CD4-positive, CD25-positive, alpha-beta regulatory T cell (primary cell): ENCODE data around the gene EEF1AKMT1. TPM values are rescaled to one million over a fixed set of nuclear protein-coding genes. Genes with fewer than 3 reads are reported as not detected.

Experiments
- ATAC-seq, 2 donors: fragments of 150-1000 bp; cut with Tn5 transposase; one replicate each; pipeline ENCODE4 v1.10.0; 2021; ENCODE audit warnings: low read depth in 2 of 2, moderate number of reproducible peaks in 2 of 2, moderate library complexity in 1 of 2
- DNase-seq, 3 donors: peaks; one replicate each; pipeline versions ENCODE4 v3.0.0 to v3.0.0-alpha.2; 2012 to 2022; ENCODE audit warnings: mixed read lengths in 1 of 3
- H3K27ac ChIP-seq: one replicate; pipeline ENCODE4 v1.7.0; 2013; ENCODE audit warnings: mild to moderate bottlenecking, low read length; ENCODE audit not compliant: insufficient read depth, poor library complexity, severe bottlenecking
- H3K27me3 ChIP-seq: one replicate; pipeline ENCODE4 v1.7.0; 2013; ENCODE audit warnings: low read length; ENCODE audit not compliant: control insufficient read depth, insufficient read depth
- H3K36me3 ChIP-seq: one replicate; pipeline ENCODE4 v1.7.0; 2013; ENCODE audit warnings: mild to moderate bottlenecking, low read length, moderate library complexity; ENCODE audit not compliant: control insufficient read depth, insufficient read depth
- H3K4me1 ChIP-seq: 2 replicates; pipeline ENCODE4 v1.7.0; 2013; ENCODE audit warnings: mild to moderate bottlenecking, low read length; ENCODE audit not compliant: insufficient read depth, control insufficient read depth, poor library complexity, severe bottlenecking
- H3K4me3 ChIP-seq: one replicate; pipeline ENCODE4 v1.7.0; 2013; ENCODE audit warnings: low read depth, mild to moderate bottlenecking, low read length, moderate library complexity
- H3K9me3 ChIP-seq, 2 experiments: 1 replicate in 1 of 2; 2 replicates in 1 of 2; pipeline ENCODE4 v1.7.0; 2013; ENCODE audit warnings: low read length in 2 of 2, mild to moderate bottlenecking in 1 of 2, moderate library complexity in 1 of 2; ENCODE audit not compliant: control insufficient read depth in 2 of 2
- H3K27ac Mint-ChIP-seq, 3 donors: one replicate each; pipeline ENCODE4 v1.8.0; 2020 to 2022; ENCODE audit warnings: mild to moderate bottlenecking in 3 of 3, mixed read lengths in 3 of 3, moderate library complexity in 2 of 3
- H3K27me3 Mint-ChIP-seq: one replicate; pipeline ENCODE4 v1.8.0; 2022; ENCODE audit warnings: mild to moderate bottlenecking, mixed read lengths
- H3K36me3 Mint-ChIP-seq: one replicate; pipeline ENCODE4 v1.8.0; 2020; ENCODE audit warnings: mixed read lengths
- H3K4me1 Mint-ChIP-seq, 4 donors: one replicate each; pipeline ENCODE4 v1.8.0; 2020 to 2022; ENCODE audit warnings: mixed read lengths in 4 of 4, mild to moderate bottlenecking in 1 of 4
- H3K4me3 Mint-ChIP-seq, 4 donors: one replicate each; pipeline ENCODE4 v1.8.0; 2020 to 2022; ENCODE audit warnings: mild to moderate bottlenecking in 4 of 4, mixed read lengths in 4 of 4, moderate library complexity in 3 of 4
- H3K9me3 Mint-ChIP-seq, 7 donors: one replicate each; pipeline ENCODE4 v1.8.0; 2020 to 2022; ENCODE audit warnings: mixed read lengths in 7 of 7, mild to moderate bottlenecking in 3 of 7, moderate library complexity in 2 of 7
- polyA plus RNA-seq, 4 donors: library from polyadenylated mRNA; unstranded; fragments of 300-500 nt; fragmentation: Illumina TruSeq; gene quantifications; one replicate each; pipeline ENCODE4 v1.2.3, GENCODE V29; 2021
- total RNA-seq: library from RNA; stranded (reverse); gene quantifications from one replicate; pipeline ENCODE4 v1.2.3, GENCODE V29; 2022

EEF1AKMT1 gene
- total and polyA plus RNA-seq, 5 donors from 2014 or later: 3.0 to 22.4 (median 15.5) TPM

- Mint-ChIP-seq H3K27ac (no peak overlapping the region), H3K4me3 (no peak overlapping the region), H3K9me3 (no peaks in the 10 kb centered on the region), H3K27me3 (no peaks in the 10 kb centered on the region), H3K36me3 (peaks cover 4% of the 10 kb centered on the region), H3K4me1 (peaks cover 27 to 46% (median 37%) of the 10 kb centered on the region in 4 donors)
- no peak overlapping the region for H3K4me3 ChIP-seq
- DNase-seq: no peak
- H3K9me3 ChIP-seq: no peaks in the 10 kb centered on the region
- H3K4me1 ChIP-seq: peaks cover 23% of the 10 kb centered on the region
- H3K36me3 ChIP-seq: no peaks in the 10 kb centered on the region
- H3K27ac ChIP-seq: no peak overlapping the region
- no peaks in the 10 kb centered on the region for H3K27me3 ChIP-seq
- no peak for ATAC-seq
These were observed 2.2 kb upstream of the EEF1AKMT1 start for GRCh38 chr13:20775961-20776360.

GRCh38 chr13:20774746-20775145 is 985 bp upstream of the EEF1AKMT1 start:
- no peak for ATAC-seq

GRCh38 chr13:20772401-20773131 is 1.2 kb downstream of the EEF1AKMT1 start:
- Mint-ChIP-seq H3K27me3 (no peaks in the 10 kb centered on the region), H3K4me1 (peaks cover 30 to 57% (median 46%) of the 10 kb centered on the region in 4 donors), H3K9me3 (peaks cover 0 to 21% (median 5%) of the 10 kb centered on the region in 7 donors), H3K4me3 (peak overlapping the region; percentile 87 to 99 (median 95)), H3K36me3 (peaks cover 31% of the 10 kb centered on the region), H3K27ac (peak overlapping the region; percentile 98 to 99 (median 98))
- H3K27me3 ChIP-seq: no peaks in the 10 kb centered on the region
- DNase-seq (no peak), ATAC-seq (no peak)
- peaks cover 3% of the 10 kb centered on the region for H3K36me3 ChIP-seq
- H3K27ac ChIP-seq: peak overlapping the region; percentile 89
- peaks cover 23% of the 10 kb centered on the region for H3K4me1 ChIP-seq
- peak overlapping the region; percentile 76 for H3K4me3 ChIP-seq
- H3K9me3 ChIP-seq: peaks cover 10 to 12% of the 10 kb centered on the region in 2 experiments

More at GRCh38 chr13:20774746-20775145, 985 bp upstream of the EEF1AKMT1 start:
- Histone ChIP-seq H3K4me3 (no peak overlapping the region), H3K4me1 (peaks cover 23% of the 10 kb centered on the region), H3K9me3 (peaks cover 0 to 4% of the 10 kb centered on the region in 2 experiments), H3K27me3 (no peaks in the 10 kb centered on the region), H3K36me3 (peaks cover 3% of the 10 kb centered on the region), H3K27ac (no peak overlapping the region)
- peak overlapping the region in 2 of 3 donors; percentile 27 to 98 for H3K27ac Mint-ChIP-seq
- DNase-seq: no peak
- H3K27me3 Mint-ChIP-seq: no peaks in the 10 kb centered on the region
- peak overlapping the region; percentile 87 to 99 (median 95) for H3K4me3 Mint-ChIP-seq
- H3K4me1 Mint-ChIP-seq: peaks cover 31 to 49% (median 39%) of the 10 kb centered on the region in 4 donors
- peaks cover 12% of the 10 kb centered on the region for H3K36me3 Mint-ChIP-seq
- peaks cover 0 to 8% (median under 1%) of the 10 kb centered on the region in 7 donors for H3K9me3 Mint-ChIP-seq

- H3K4me3 Mint-ChIP-seq: peak overlapping the region in 1 of 4 donors; percentile 76
These were observed 3.9 kb downstream of the EEF1AKMT1 start for GRCh38 chr13:20769834-20770233.

GRCh38 chr13:20769091-20769490 is 4.7 kb downstream of the EEF1AKMT1 start:
- peak overlapping the region in 1 of 4 donors; percentile 56 for H3K4me3 Mint-ChIP-seq
- H3K27me3 Mint-ChIP-seq: no peaks in the 10 kb centered on the region
- Histone ChIP-seq H3K9me3 (peaks cover 15 to 16% of the 10 kb centered on the region in 2 experiments), H3K4me1 (peaks cover 21% of the 10 kb centered on the region), H3K27ac (no peak overlapping the region), H3K36me3 (peaks cover 3% of the 10 kb centered on the region), H3K4me3 (no peak overlapping the region), H3K27me3 (no peaks in the 10 kb centered on the region)
- DNase-seq (no peak), ATAC-seq (no peak)
- peaks cover 0 to 26% (median 11%) of the 10 kb centered on the region in 7 donors for H3K9me3 Mint-ChIP-seq
- peaks cover 15 to 42% (median 30%) of the 10 kb centered on the region in 4 donors for H3K4me1 Mint-ChIP-seq
- peaks cover 34% of the 10 kb centered on the region for H3K36me3 Mint-ChIP-seq
- peak overlapping the region in 1 of 3 donors; percentile 36 for H3K27ac Mint-ChIP-seq

More at GRCh38 chr13:20769834-20770233, 3.9 kb downstream of the EEF1AKMT1 start:
- H3K4me3 ChIP-seq: no peak overlapping the region
- H3K4me1 ChIP-seq: peaks cover 23% of the 10 kb centered on the region
- Mint-ChIP-seq H3K4me1 (peaks cover 20 to 47% (median 36%) of the 10 kb centered on the region in 4 donors), H3K27ac (peak overlapping the region in 1 of 3 donors; percentile 27), H3K9me3 (peaks cover 0 to 26% (median 11%) of the 10 kb centered on the region in 7 donors), H3K36me3 (peaks cover 34% of the 10 kb centered on the region), H3K27me3 (no peaks in the 10 kb centered on the region)
- H3K9me3 ChIP-seq: peaks cover 15 to 16% of the 10 kb centered on the region in 2 experiments
- H3K36me3 ChIP-seq: peaks cover 3% of the 10 kb centered on the region
- ATAC-seq (no peak), DNase-seq (no peak)
- H3K27ac ChIP-seq: no peak overlapping the region
- H3K27me3 ChIP-seq: no peaks in the 10 kb centered on the region

- peaks cover 8 to 25% (median 21%) of the 10 kb centered on the region in 4 donors for H3K4me1 Mint-ChIP-seq
- ATAC-seq (no peak), DNase-seq (no peak)
- peaks cover 34% of the 10 kb centered on the region for H3K36me3 Mint-ChIP-seq
- no peak overlapping the region for H3K4me3 Mint-ChIP-seq
- Histone ChIP-seq H3K4me1 (peaks cover 5% of the 10 kb centered on the region), H3K4me3 (no peak overlapping the region), H3K27ac (no peak overlapping the region), H3K9me3 (peaks cover 15 to 16% of the 10 kb centered on the region in 2 experiments), H3K27me3 (no peaks in the 10 kb centered on the region), H3K36me3 (peaks cover 3% of the 10 kb centered on the region)
- peaks cover 0 to 26% (median 11%) of the 10 kb centered on the region in 7 donors for H3K9me3 Mint-ChIP-seq
- H3K27me3 Mint-ChIP-seq: no peaks in the 10 kb centered on the region
- H3K27ac Mint-ChIP-seq: no peak overlapping the region
These were observed 6.3 kb downstream of the EEF1AKMT1 start for GRCh38 chr13:20767309-20767943.

GRCh38 chr13:20760872-20761271 is 12.9 kb downstream of the EEF1AKMT1 start:
- peaks cover 0 to under 1% (median 0%) of the 10 kb centered on the region in 4 donors for H3K4me1 Mint-ChIP-seq
- H3K4me3 ChIP-seq: no peak overlapping the region
- no peak overlapping the region for H3K27ac ChIP-seq
- H3K9me3 Mint-ChIP-seq: peaks cover 0 to 13% (median 5%) of the 10 kb centered on the region in 7 donors
- DNase-seq (no peak), ATAC-seq (no peak)
- H3K27me3 Mint-ChIP-seq: peaks cover under 1% of the 10 kb centered on the region
- H3K27ac Mint-ChIP-seq: no peak overlapping the region
- peaks cover 4% of the 10 kb centered on the region for H3K36me3 ChIP-seq
- no peaks in the 10 kb centered on the region for H3K4me1 ChIP-seq
- H3K9me3 ChIP-seq: no peaks in the 10 kb centered on the region
- H3K4me3 Mint-ChIP-seq: no peak overlapping the region
- H3K27me3 ChIP-seq: no peaks in the 10 kb centered on the region
- peaks cover 26% of the 10 kb centered on the region for H3K36me3 Mint-ChIP-seq
